ENCODE measurements around the gene POU2AF1. TPM values are rescaled to one million over a fixed set of nuclear protein-coding genes. Genes with fewer than 3 reads are reported as not detected.

Gene POU2AF1
- total RNA-seq, 1 experiment from 2014 or later: 0.22 TPM

DNA sequence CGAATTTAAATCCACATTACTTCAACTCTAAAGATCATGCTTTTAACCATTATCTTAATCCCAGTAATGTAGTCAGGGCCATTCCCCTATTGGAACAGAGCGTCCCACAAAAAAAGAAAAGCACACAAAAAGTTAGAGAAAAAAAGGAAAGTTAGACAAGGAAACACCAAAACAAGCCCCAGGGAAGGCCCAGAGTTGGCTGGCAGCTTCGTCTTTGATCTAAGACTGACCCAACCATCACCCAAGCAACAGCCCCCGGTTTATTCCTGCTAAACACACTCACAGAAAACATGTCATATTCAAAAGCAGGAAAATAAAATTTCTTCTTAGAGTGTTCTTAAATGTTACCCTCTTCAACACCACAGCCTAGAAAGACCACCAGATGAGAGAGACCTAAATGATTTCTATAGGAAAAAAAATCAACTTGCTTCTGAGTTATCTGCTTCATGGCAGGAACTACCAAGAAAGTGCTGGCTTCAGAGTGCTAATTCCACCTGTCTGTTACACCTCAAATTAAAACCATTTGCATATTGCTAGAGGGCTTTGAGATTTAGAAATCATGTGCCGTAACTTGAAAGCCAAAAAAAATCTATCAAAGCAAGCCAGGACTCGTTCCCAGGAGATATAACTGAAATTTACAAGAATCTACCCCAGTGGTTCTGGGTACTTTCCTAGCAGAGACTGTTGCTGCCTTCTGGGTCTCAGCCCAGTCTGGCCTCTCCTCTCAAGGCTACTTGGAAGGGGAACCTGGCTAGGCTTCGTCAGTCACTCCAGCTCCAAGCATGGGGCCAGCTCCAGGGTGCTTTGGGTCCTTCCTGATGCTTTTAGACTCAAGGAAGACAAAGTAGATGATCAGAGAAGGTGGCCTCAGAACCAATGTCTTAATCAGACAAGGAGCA, 49.5 kb downstream of the POU2AF1 start:
- no peaks in the 10 kb centered on the region for H3K9me3 Mint-ChIP-seq
- H3K4me3 Mint-ChIP-seq: no peak overlapping the region
- ChIA-PET POLR2A (no interaction called here), CTCF (no interaction called here)
- H3K27ac Mint-ChIP-seq: no peak overlapping the region
- H3K27me3 Mint-ChIP-seq (ENCODE audit: low read depth): no peaks in the 10 kb centered on the region
- TF ChIP-seq TEAD4 (CRISPR knock-in tag; IDR thresholded peaks at IDR 0.05) (no peak), ATF1 (CRISPR knock-in tag; IDR thresholded peaks at IDR 0.05) (no peak), ZNF671 (CRISPR knock-in tag; IDR thresholded peaks at IDR 0.05) (no peak), TEAD1 (CRISPR knock-in tag; IDR thresholded peaks at IDR 0.05) (no peak), ZNF138 (CRISPR knock-in tag; conservative IDR thresholded peaks at IDR 0.05) (no peak)
- TF ChIP-seq, protein P1, sequence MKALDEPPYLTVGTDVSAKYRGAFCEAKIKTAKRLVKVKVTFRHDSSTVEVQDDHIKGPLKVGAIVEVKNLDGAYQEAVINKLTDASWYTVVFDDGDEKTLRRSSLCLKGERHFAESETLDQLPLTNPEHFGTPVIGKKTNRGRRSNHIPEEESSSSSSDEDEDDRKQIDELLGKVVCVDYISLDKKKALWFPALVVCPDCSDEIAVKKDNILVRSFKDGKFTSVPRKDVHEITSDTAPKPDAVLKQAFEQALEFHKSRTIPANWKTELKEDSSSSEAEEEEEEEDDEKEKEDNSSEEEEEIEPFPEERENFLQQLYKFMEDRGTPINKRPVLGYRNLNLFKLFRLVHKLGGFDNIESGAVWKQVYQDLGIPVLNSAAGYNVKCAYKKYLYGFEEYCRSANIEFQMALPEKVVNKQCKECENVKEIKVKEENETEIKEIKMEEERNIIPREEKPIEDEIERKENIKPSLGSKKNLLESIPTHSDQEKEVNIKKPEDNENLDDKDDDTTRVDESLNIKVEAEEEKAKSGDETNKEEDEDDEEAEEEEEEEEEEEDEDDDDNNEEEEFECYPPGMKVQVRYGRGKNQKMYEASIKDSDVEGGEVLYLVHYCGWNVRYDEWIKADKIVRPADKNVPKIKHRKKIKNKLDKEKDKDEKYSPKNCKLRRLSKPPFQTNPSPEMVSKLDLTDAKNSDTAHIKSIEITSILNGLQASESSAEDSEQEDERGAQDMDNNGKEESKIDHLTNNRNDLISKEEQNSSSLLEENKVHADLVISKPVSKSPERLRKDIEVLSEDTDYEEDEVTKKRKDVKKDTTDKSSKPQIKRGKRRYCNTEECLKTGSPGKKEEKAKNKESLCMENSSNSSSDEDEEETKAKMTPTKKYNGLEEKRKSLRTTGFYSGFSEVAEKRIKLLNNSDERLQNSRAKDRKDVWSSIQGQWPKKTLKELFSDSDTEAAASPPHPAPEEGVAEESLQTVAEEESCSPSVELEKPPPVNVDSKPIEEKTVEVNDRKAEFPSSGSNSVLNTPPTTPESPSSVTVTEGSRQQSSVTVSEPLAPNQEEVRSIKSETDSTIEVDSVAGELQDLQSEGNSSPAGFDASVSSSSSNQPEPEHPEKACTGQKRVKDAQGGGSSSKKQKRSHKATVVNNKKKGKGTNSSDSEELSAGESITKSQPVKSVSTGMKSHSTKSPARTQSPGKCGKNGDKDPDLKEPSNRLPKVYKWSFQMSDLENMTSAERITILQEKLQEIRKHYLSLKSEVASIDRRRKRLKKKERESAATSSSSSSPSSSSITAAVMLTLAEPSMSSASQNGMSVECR (CRISPR knock-in tag; IDR thresholded peaks at IDR 0.05; ENCODE audit: borderline replicate concordance): no peak
- TF ChIP-seq, protein P2, sequence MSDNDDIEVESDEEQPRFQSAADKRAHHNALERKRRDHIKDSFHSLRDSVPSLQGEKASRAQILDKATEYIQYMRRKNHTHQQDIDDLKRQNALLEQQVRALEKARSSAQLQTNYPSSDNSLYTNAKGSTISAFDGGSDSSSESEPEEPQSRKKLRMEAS (CRISPR knock-in tag; IDR thresholded peaks at IDR 0.05): no peak
- no peaks in the 10 kb centered on the region for H3K36me3 Mint-ChIP-seq
- ATAC-seq (no peak), DNase-seq (ENCODE audit: low spot score) (no peak)
- peaks cover 5% of the 10 kb centered on the region; the same call in 1 of the 2 replicates for H3K4me1 Mint-ChIP-seq

DNA sequence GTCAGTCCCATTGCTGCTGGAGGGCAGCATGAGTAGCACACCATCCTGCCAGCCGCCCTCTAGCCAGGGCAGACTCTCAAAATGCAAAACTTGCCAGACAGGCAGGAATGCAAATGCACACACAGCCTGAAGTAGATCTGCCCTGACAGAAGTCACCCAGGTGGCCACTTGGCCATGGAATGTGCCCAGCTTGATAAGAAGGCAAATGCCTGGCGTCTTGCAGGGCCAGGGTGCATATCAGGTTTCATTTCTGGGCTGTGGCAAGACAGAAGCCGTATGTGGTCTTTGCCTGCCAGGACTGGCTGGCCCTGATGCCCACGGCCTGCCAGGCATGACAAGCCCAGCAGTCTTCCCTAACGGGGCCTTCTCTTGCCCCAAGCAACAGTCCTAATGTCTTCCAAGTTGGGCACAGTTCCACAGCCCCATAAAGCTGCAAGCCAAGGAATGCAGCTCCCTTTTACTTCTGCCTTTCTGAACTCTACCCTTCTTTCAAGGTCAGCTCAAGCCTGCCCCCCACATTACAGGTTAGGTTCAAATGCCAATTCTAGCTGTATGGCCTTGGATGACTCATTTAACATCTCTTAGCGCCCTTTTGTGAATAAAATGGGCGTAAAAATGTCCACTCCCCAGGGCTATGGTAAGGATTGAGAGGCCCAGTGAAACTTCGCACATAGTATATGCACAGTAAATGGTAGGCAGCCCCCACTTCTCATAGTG, 51.0 kb downstream of the POU2AF1 start:
- H3K27ac Mint-ChIP-seq: no peak overlapping the region
- TF ChIP-seq GTF2I (CRISPR knock-in tag; conservative IDR thresholded peaks at IDR 0.05): no peak
- no peak for TF ChIP-seq KAT7 (CRISPR knock-in tag; IDR thresholded peaks at IDR 0.05; ENCODE audit: borderline replicate concordance)
- TF ChIP-seq, protein P3, sequence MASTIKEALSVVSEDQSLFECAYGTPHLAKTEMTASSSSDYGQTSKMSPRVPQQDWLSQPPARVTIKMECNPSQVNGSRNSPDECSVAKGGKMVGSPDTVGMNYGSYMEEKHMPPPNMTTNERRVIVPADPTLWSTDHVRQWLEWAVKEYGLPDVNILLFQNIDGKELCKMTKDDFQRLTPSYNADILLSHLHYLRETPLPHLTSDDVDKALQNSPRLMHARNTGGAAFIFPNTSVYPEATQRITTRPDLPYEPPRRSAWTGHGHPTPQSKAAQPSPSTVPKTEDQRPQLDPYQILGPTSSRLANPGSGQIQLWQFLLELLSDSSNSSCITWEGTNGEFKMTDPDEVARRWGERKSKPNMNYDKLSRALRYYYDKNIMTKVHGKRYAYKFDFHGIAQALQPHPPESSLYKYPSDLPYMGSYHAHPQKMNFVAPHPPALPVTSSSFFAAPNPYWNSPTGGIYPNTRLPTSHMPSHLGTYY (CRISPR knock-in tag; IDR thresholded peaks at IDR 0.05): no peak
- TF ChIP-seq, protein P2 (CRISPR knock-in tag; IDR thresholded peaks at IDR 0.05): no peak
- TF ChIP-seq ZNF138 (CRISPR knock-in tag; conservative IDR thresholded peaks at IDR 0.05): no peak
- TF ChIP-seq HMGA2 (CRISPR knock-in tag; IDR thresholded peaks at IDR 0.05): no peak
- no peak for TF ChIP-seq JUN (CRISPR knock-in tag; IDR thresholded peaks at IDR 0.05)
- TF ChIP-seq RORB (CRISPR knock-in tag; IDR thresholded peaks at IDR 0.05): no peak
- no peak for TF ChIP-seq NFE2L1 (CRISPR knock-in tag; IDR thresholded peaks at IDR 0.05)
- no peak for TF ChIP-seq FOXP1 (CRISPR knock-in tag; IDR thresholded peaks at IDR 0.05; ENCODE audit: borderline replicate concordance)
- TF ChIP-seq ESRRA (CRISPR knock-in tag; IDR thresholded peaks at IDR 0.05; ENCODE audit: borderline replicate concordance): no peak
- H3K36me3 Mint-ChIP-seq: no peaks in the 10 kb centered on the region
- CTCF ChIA-PET: interaction anchor here (0.6 kb wide), 1 partner anchor 1456 kb away, joined by 3 read pairs; no protein-coding TSS in a partner anchor
- POLR2A ChIA-PET: no interaction called here
- H3K4me1 Mint-ChIP-seq: peaks cover 5% of the 10 kb centered on the region; the same call in 1 of the 2 replicates
- H3K9me3 Mint-ChIP-seq: no peaks in the 10 kb centered on the region
- DNase-seq (ENCODE audit: low spot score) (no peak), ATAC-seq (peak; percentile 43)
- H3K4me3 Mint-ChIP-seq: no peak overlapping the region
- H3K27me3 Mint-ChIP-seq (ENCODE audit: low read depth): no peaks in the 10 kb centered on the region
